Sigmoid colon (tissue), 7 donors: ENCODE measurements around the gene KLHL22. TPM values are rescaled to one million over a fixed set of nuclear protein-coding genes. Genes with fewer than 3 reads are reported as not detected.

Experiments used
- DNase-seq: peaks from one replicate; pipeline ENCODE4 v3.0.0-alpha.2; 2019
- H3K27ac ChIP-seq, 4 donors: fragments of 200-600 bp; sonication (generic); one replicate each; pipeline ENCODE4 v1.5.1; 2016 to 2019; ENCODE audit warnings: mild to moderate bottlenecking in 1 of 4
- H3K27me3 ChIP-seq, 3 donors: fragments of 200-600 bp; sonication (generic); one replicate each; pipeline ENCODE4 v1.5.1; 2019; ENCODE audit warnings: mild to moderate bottlenecking in 1 of 3
- H3K36me3 ChIP-seq, 4 donors: fragments of 200-600 bp; sonication (generic); one replicate each; pipeline ENCODE4 v1.5.1; 2016 to 2019
- H3K4me1 ChIP-seq, 4 donors: fragments of 200-600 bp; sonication (generic); one replicate each; pipeline ENCODE4 v1.5.1; 2017 to 2019
- H3K4me3 ChIP-seq, 4 donors: fragments of 200-600 bp; sonication (generic); one replicate each; pipeline ENCODE4 v1.5.1; 2017 to 2019; ENCODE audit warnings: mild to moderate bottlenecking in 2 of 4, moderate library complexity in 1 of 4
- H3K9me3 ChIP-seq, 4 donors: fragments of 200-600 bp in 3 of 4; sonication (generic) in 3 of 4; one replicate each; pipeline versions ENCODE4 v1.5.1 to v1.6.1; 2013 to 2019
- CTCF ChIP-seq, 4 experiments: fragments of 450-650 bp in 3 of 4; fragments of 200-600 bp in 1 of 4; IDR thresholded peaks; one replicate each; pipeline ENCODE4 v1.5.1; 2016 to 2019; ENCODE audit warnings: antibody characterized with exemption in 4 of 4, mild to moderate bottlenecking in 3 of 4, moderate library complexity in 2 of 4
- EP300 ChIP-seq, 4 donors: sonication (generic); formaldehyde crosslinking; IDR thresholded peaks; one replicate each; pipeline ENCODE4 v1.6.1; 2017; ENCODE audit warnings: antibody characterized with exemption in 4 of 4
- POLR2A ChIP-seq, 2 donors: fragments of 450-650 bp; IDR thresholded peaks; one replicate each; pipeline ENCODE4 v1.6.1; 2016; ENCODE audit warnings: antibody characterized with exemption in 2 of 2, mild to moderate bottlenecking in 2 of 2, moderate library complexity in 2 of 2
- POLR2AphosphoS5 ChIP-seq, 4 donors: sonication (generic); formaldehyde crosslinking; IDR thresholded peaks; one replicate each; pipeline ENCODE4 v1.6.1; 2017; ENCODE audit warnings: antibody characterized with exemption in 4 of 4
- WGBS, 2 donors: extraction: QIAGEN DNeasy Blood & Tissue Kit; methylation state at CpG; one replicate each; pipeline ENCODE4 v1.1.7; 2013; 5-methylcytosine and 5-hydroxymethylcytosine counted together
- intact Hi-C: fragments of 100-400 bp; cut with DNase I; formaldehyde crosslinking; loops from one replicate; pipeline ENCODE4 v1.15.1; 2023
- polyA plus RNA-seq, 3 donors: library from polyadenylated mRNA; stranded (reverse); fragments of 200-250 nt; gene quantifications; one replicate each; pipeline ENCODE4 v1.2.3, GENCODE V29; 2013
- total RNA-seq, 4 donors: library from RNA; depleted of rRNA; stranded (reverse); fragments of >200 nt; gene quantifications; one replicate each; pipeline ENCODE4 v1.1.0, GENCODE V29; 2016
- donor health status: healthy with polysubstance abuse.
- donor health status: Bipolar disorder and iron deficiency.
- donor health status: healthy.

KLHL22 gene
- total and polyA plus RNA-seq, 7 donors, result 5.4 to 39.6 (median 26.4) TPM

GRCh38 chr22:20466659-20467379 is 28.8 kb downstream of the KLHL22 start:
- Histone ChIP-seq H3K27ac (no peak overlapping the region), H3K9me3 (no peaks in the 10 kb centered on the region), H3K4me3 (no peak overlapping the region), H3K4me1 (peaks cover 0 to 6% (median 2%) of the 10 kb centered on the region in 4 donors), H3K36me3 (peaks cover 0 to 57% (median 23%) of the 10 kb centered on the region in 4 donors), H3K27me3 (no peaks in the 10 kb centered on the region)
- intact Hi-C loops, result no loop called here
- TF ChIP-seq POLR2A (IDR thresholded peaks at IDR 0.05), result no peak
- TF ChIP-seq POLR2AphosphoS5 (IDR thresholded peaks at IDR 0.05), result no peak
- no peak for TF ChIP-seq CTCF (IDR thresholded peaks at IDR 0.05)
- TF ChIP-seq EP300 (IDR thresholded peaks at IDR 0.05), result no peak
- no peak for DNase-seq
- WGBS, 2 donors, result 89 to 93% methylated on average over 3 of the region's 3 CpGs

GRCh38 chr22:20465759-20466077 is 29.9 kb downstream of the KLHL22 start:
- Histone ChIP-seq H3K4me1 (peaks cover 0 to 6% (median 2%) of the 10 kb centered on the region in 4 donors), H3K27me3 (no peaks in the 10 kb centered on the region), H3K9me3 (no peaks in the 10 kb centered on the region), H3K27ac (no peak overlapping the region), H3K4me3 (no peak overlapping the region), H3K36me3 (peaks cover 0 to 53% (median 17%) of the 10 kb centered on the region in 4 donors)
- intact Hi-C loops, result no loop called here
- no peak for TF ChIP-seq EP300 (IDR thresholded peaks at IDR 0.05)
- no peak for TF ChIP-seq POLR2A (IDR thresholded peaks at IDR 0.05)
- TF ChIP-seq CTCF (IDR thresholded peaks at IDR 0.05), result no peak
- TF ChIP-seq POLR2AphosphoS5 (IDR thresholded peaks at IDR 0.05), result no peak
- WGBS, 2 donors, result 79 to 90% methylated on average over 5 of the region's 5 CpGs
- DNase-seq, result no peak

GRCh38 chr22:20464912-20465758 is 30.5 kb downstream of the KLHL22 start:
- Histone ChIP-seq H3K27me3 (no peaks in the 10 kb centered on the region), H3K4me1 (peaks cover 0 to 6% (median 2%) of the 10 kb centered on the region in 4 donors), H3K36me3 (peaks cover 0 to 47% (median 17%) of the 10 kb centered on the region in 4 donors), H3K4me3 (no peak overlapping the region), H3K9me3 (no peaks in the 10 kb centered on the region), H3K27ac (no peak overlapping the region)
- WGBS, 2 donors, result 95 to 96% methylated on average over 32 of the region's 32 CpGs
- DNase-seq, result no peak
- TF ChIP-seq EP300 (IDR thresholded peaks at IDR 0.05) (no peak), POLR2A (IDR thresholded peaks at IDR 0.05) (no peak), POLR2AphosphoS5 (IDR thresholded peaks at IDR 0.05) (no peak), CTCF (IDR thresholded peaks at IDR 0.05) (no peak)
- intact Hi-C loops, result no loop called here

GRCh38 chr22:20464096-20464614 is 31.4 kb downstream of the KLHL22 start:
- 74 to 83% methylated on average over 11 of the region's 11 CpGs for WGBS, 2 donors
- peaks cover 0 to 53% (median 15%) of the 10 kb centered on the region in 4 donors for H3K36me3 ChIP-seq
- no peak overlapping the region for H3K4me3 ChIP-seq
- H3K27me3 ChIP-seq, result no peaks in the 10 kb centered on the region
- peaks cover 0 to 6% (median 2%) of the 10 kb centered on the region in 4 donors for H3K4me1 ChIP-seq
- no peak overlapping the region for H3K27ac ChIP-seq
- no peaks in the 10 kb centered on the region for H3K9me3 ChIP-seq
- intact Hi-C loops, result no loop called here
- TF ChIP-seq CTCF (IDR thresholded peaks at IDR 0.05) (no peak), EP300 (IDR thresholded peaks at IDR 0.05) (no peak), POLR2A (IDR thresholded peaks at IDR 0.05) (no peak), POLR2AphosphoS5 (IDR thresholded peaks at IDR 0.05) (no peak)
- DNase-seq, result no peak
